ENCODE measurements around the gene SVBP.

DNA sequence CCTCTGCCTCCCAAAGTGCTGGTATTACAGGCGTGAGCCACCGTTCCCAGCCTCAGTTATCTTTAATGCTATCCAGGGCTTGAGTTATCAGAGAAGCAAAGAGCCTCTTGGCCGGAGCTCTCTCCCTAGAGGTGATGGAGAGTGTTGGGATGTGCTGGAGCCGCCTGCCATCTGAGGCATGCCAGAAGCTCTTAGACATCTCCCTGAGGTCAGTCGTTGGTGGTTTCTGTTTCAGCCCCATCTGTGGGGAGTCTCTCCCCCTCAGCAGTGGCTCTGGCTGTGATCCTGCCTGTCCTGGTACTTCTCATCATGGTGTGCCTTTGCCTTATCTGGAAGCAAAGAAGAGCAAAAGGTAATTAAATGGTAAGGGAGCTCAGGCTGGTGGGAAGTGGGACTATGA is 17.6 kb upstream of the SVBP start:
- TF ChIP-seq, protein P1, sequence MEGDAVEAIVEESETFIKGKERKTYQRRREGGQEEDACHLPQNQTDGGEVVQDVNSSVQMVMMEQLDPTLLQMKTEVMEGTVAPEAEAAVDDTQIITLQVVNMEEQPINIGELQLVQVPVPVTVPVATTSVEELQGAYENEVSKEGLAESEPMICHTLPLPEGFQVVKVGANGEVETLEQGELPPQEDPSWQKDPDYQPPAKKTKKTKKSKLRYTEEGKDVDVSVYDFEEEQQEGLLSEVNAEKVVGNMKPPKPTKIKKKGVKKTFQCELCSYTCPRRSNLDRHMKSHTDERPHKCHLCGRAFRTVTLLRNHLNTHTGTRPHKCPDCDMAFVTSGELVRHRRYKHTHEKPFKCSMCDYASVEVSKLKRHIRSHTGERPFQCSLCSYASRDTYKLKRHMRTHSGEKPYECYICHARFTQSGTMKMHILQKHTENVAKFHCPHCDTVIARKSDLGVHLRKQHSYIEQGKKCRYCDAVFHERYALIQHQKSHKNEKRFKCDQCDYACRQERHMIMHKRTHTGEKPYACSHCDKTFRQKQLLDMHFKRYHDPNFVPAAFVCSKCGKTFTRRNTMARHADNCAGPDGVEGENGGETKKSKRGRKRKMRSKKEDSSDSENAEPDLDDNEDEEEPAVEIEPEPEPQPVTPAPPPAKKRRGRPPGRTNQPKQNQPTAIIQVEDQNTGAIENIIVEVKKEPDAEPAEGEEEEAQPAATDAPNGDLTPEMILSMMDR (IDR thresholded peaks at IDR 0.05; ENCODE audit: insufficient read depth, low read length, poor library complexity, severe bottlenecking), result no peak
- TF ChIP-seq EZH2phosphoT487 (conservative IDR thresholded peaks at IDR 0.05; ENCODE audit: low read length), result no peak

Measured in SU-DHL-6 (cell line).